ENCODE data around the gene CEP152.
A peak's percentile ranks its signal among the peaks of the same experiment; 100 is the strongest.

CEP152 gene

GRCh38 chr15:48828471-48828870 lies 17.6 kb upstream of the CEP152 start:
- Mint-ChIP-seq H3K27ac (no peak overlapping the region), H3K27me3 (peaks cover 15% of the 10 kb centered on the region), H3K4me1 (ENCODE audit: low read depth) (peaks cover 7% of the 10 kb centered on the region), H3K9me3 (peaks cover 5% of the 10 kb centered on the region), H3K4me3 (no peak overlapping the region), H3K36me3 (ENCODE audit: low read depth) (peaks cover 13% of the 10 kb centered on the region)

- Mint-ChIP-seq H3K36me3 (ENCODE audit: low read depth) (no peaks in the 10 kb centered on the region), H3K9me3 (no peaks in the 10 kb centered on the region), H3K27ac (no peak overlapping the region), H3K27me3 (peaks cover 10% of the 10 kb centered on the region), H3K4me1 (ENCODE audit: low read depth) (peaks cover 7% of the 10 kb centered on the region), H3K4me3 (no peak overlapping the region)
These were observed 14.2 kb upstream of the CEP152 start for GRCh38 chr15:48825075-48825474.

- H3K27ac Mint-ChIP-seq: no peak overlapping the region
- H3K36me3 Mint-ChIP-seq (ENCODE audit: low read depth): no peaks in the 10 kb centered on the region
- H3K27me3 Mint-ChIP-seq: peaks cover 10% of the 10 kb centered on the region
- peaks cover 7% of the 10 kb centered on the region for H3K4me1 Mint-ChIP-seq (ENCODE audit: low read depth)
- H3K4me3 Mint-ChIP-seq: no peak overlapping the region
- H3K9me3 Mint-ChIP-seq: no peaks in the 10 kb centered on the region
These were observed 12.8 kb upstream of the CEP152 start for GRCh38 chr15:48823706-48824105.

- Mint-ChIP-seq H3K27ac (no peak overlapping the region), H3K4me1 (ENCODE audit: low read depth) (peaks cover 7% of the 10 kb centered on the region), H3K4me3 (no peak overlapping the region), H3K36me3 (ENCODE audit: low read depth) (no peaks in the 10 kb centered on the region), H3K27me3 (peaks cover 10% of the 10 kb centered on the region), H3K9me3 (no peaks in the 10 kb centered on the region)
These were observed 12.4 kb upstream of the CEP152 start for GRCh38 chr15:48823237-48823636.

- no peak overlapping the region for H3K27ac Mint-ChIP-seq
- peaks cover 6% of the 10 kb centered on the region for H3K36me3 Mint-ChIP-seq (ENCODE audit: low read depth)
- no peaks in the 10 kb centered on the region for H3K9me3 Mint-ChIP-seq
- peaks cover 18% of the 10 kb centered on the region for H3K4me1 Mint-ChIP-seq (ENCODE audit: low read depth)
- H3K4me3 Mint-ChIP-seq: no peak overlapping the region
- H3K27me3 Mint-ChIP-seq: peaks cover 10% of the 10 kb centered on the region
These were observed 3.4 kb upstream of the CEP152 start for GRCh38 chr15:48814286-48814685.

- Mint-ChIP-seq H3K4me3 (peak overlapping the region; percentile 89), H3K36me3 (ENCODE audit: low read depth) (peaks cover 13% of the 10 kb centered on the region), H3K4me1 (ENCODE audit: low read depth) (peaks cover 26% of the 10 kb centered on the region), H3K27ac (peak overlapping the region; percentile 55), H3K27me3 (peaks cover 10% of the 10 kb centered on the region), H3K9me3 (no peaks in the 10 kb centered on the region)
These were observed 573 bp upstream of the CEP152 start for GRCh38 chr15:48811325-48811958.

- Mint-ChIP-seq H3K4me1 (ENCODE audit: low read depth) (peaks cover 29% of the 10 kb centered on the region), H3K9me3 (no peaks in the 10 kb centered on the region), H3K27me3 (no peaks in the 10 kb centered on the region), H3K36me3 (ENCODE audit: low read depth) (peaks cover 60% of the 10 kb centered on the region), H3K27ac (no peak overlapping the region), H3K4me3 (no peak overlapping the region)
These were observed 4.7 kb downstream of the CEP152 start for GRCh38 chr15:48806151-48806550.

- H3K27ac Mint-ChIP-seq: no peak overlapping the region
These were observed 5.3 kb downstream of the CEP152 start for GRCh38 chr15:48805591-48805990.

GRCh38 chr15:48803877-48804276 lies 7.0 kb downstream of the CEP152 start:
- peaks cover 60% of the 10 kb centered on the region for H3K36me3 Mint-ChIP-seq (ENCODE audit: low read depth)
- H3K9me3 Mint-ChIP-seq: no peaks in the 10 kb centered on the region
- no peak overlapping the region for H3K4me3 Mint-ChIP-seq
- H3K27ac Mint-ChIP-seq: no peak overlapping the region
- H3K27me3 Mint-ChIP-seq: no peaks in the 10 kb centered on the region
- peaks cover 18% of the 10 kb centered on the region for H3K4me1 Mint-ChIP-seq (ENCODE audit: low read depth)

More at GRCh38 chr15:48805591-48805990, 5.3 kb downstream of the CEP152 start:
- Mint-ChIP-seq H3K4me3 (no peak overlapping the region), H3K4me1 (ENCODE audit: low read depth) (peaks cover 32% of the 10 kb centered on the region), H3K9me3 (no peaks in the 10 kb centered on the region), H3K27me3 (no peaks in the 10 kb centered on the region), H3K36me3 (ENCODE audit: low read depth) (peaks cover 61% of the 10 kb centered on the region)

- no peaks in the 10 kb centered on the region for H3K9me3 Mint-ChIP-seq
- H3K36me3 Mint-ChIP-seq (ENCODE audit: low read depth): peaks cover 60% of the 10 kb centered on the region
These were observed 8.0 kb downstream of the CEP152 start for GRCh38 chr15:48802867-48803266.

GRCh38 chr15:48802257-48802656 lies 8.6 kb downstream of the CEP152 start:
- H3K9me3 Mint-ChIP-seq: no peaks in the 10 kb centered on the region
- H3K27ac Mint-ChIP-seq: no peak overlapping the region
- no peak overlapping the region for H3K4me3 Mint-ChIP-seq
- H3K4me1 Mint-ChIP-seq (ENCODE audit: low read depth): peaks cover 20% of the 10 kb centered on the region
- H3K27me3 Mint-ChIP-seq: no peaks in the 10 kb centered on the region
- peaks cover 64% of the 10 kb centered on the region for H3K36me3 Mint-ChIP-seq (ENCODE audit: low read depth)

More at GRCh38 chr15:48802867-48803266, 8.0 kb downstream of the CEP152 start:
- Mint-ChIP-seq H3K27ac (no peak overlapping the region), H3K27me3 (no peaks in the 10 kb centered on the region), H3K4me1 (ENCODE audit: low read depth) (peaks cover 16% of the 10 kb centered on the region), H3K4me3 (no peak overlapping the region)

GRCh38 chr15:48800811-48801455 lies 9.9 kb downstream of the CEP152 start:
- H3K27me3 Mint-ChIP-seq: no peaks in the 10 kb centered on the region
- no peak overlapping the region for H3K27ac Mint-ChIP-seq
- peaks cover 20% of the 10 kb centered on the region for H3K4me1 Mint-ChIP-seq (ENCODE audit: low read depth)
- no peak overlapping the region for H3K4me3 Mint-ChIP-seq
- peaks cover 66% of the 10 kb centered on the region for H3K36me3 Mint-ChIP-seq (ENCODE audit: low read depth)
- H3K9me3 Mint-ChIP-seq: no peaks in the 10 kb centered on the region

GRCh38 chr15:48800245-48800644 lies 10.6 kb downstream of the CEP152 start:
- H3K36me3 Mint-ChIP-seq (ENCODE audit: low read depth): peaks cover 67% of the 10 kb centered on the region
- H3K9me3 Mint-ChIP-seq: no peaks in the 10 kb centered on the region
- no peaks in the 10 kb centered on the region for H3K27me3 Mint-ChIP-seq
- H3K27ac Mint-ChIP-seq: no peak overlapping the region
- H3K4me3 Mint-ChIP-seq: no peak overlapping the region
- H3K4me1 Mint-ChIP-seq (ENCODE audit: low read depth): peaks cover 20% of the 10 kb centered on the region

- H3K9me3 Mint-ChIP-seq: no peaks in the 10 kb centered on the region
- peaks cover 24% of the 10 kb centered on the region for H3K4me1 Mint-ChIP-seq (ENCODE audit: low read depth)
- no peaks in the 10 kb centered on the region for H3K27me3 Mint-ChIP-seq
- H3K4me3 Mint-ChIP-seq: no peak overlapping the region
- no peak overlapping the region for H3K27ac Mint-ChIP-seq
- H3K36me3 Mint-ChIP-seq (ENCODE audit: low read depth): peaks cover 58% of the 10 kb centered on the region
These were observed 12.6 kb downstream of the CEP152 start for GRCh38 chr15:48798319-48798718.

GRCh38 chr15:48796930-48797329 lies 13.9 kb downstream of the CEP152 start:
- peaks cover 58% of the 10 kb centered on the region for H3K36me3 Mint-ChIP-seq (ENCODE audit: low read depth)
- no peaks in the 10 kb centered on the region for H3K9me3 Mint-ChIP-seq
- peaks cover 19% of the 10 kb centered on the region for H3K4me1 Mint-ChIP-seq (ENCODE audit: low read depth)
- H3K27ac Mint-ChIP-seq: no peak overlapping the region
- H3K4me3 Mint-ChIP-seq: no peak overlapping the region
- H3K27me3 Mint-ChIP-seq: no peaks in the 10 kb centered on the region

- Mint-ChIP-seq H3K4me3 (no peak overlapping the region), H3K27ac (no peak overlapping the region), H3K4me1 (ENCODE audit: low read depth) (peaks cover 19% of the 10 kb centered on the region), H3K9me3 (no peaks in the 10 kb centered on the region), H3K27me3 (no peaks in the 10 kb centered on the region), H3K36me3 (ENCODE audit: low read depth) (peaks cover 59% of the 10 kb centered on the region)
These were observed 14.3 kb downstream of the CEP152 start for GRCh38 chr15:48796521-48796920.

Measured in stimulated activated naive CD8-positive, alpha-beta T cell treated with anti-CD3 and anti-CD28 coated beads, Interleukin-15, Interleukin-2, amounts not matched to agents 100 ng/mL and 50 ng/mL, for 24 hours (primary cell).